Frontal cortex (tissue), 4 donors: ENCODE results near the gene TPRX1. TPM values are rescaled to one million over a fixed set of nuclear protein-coding genes. Genes with fewer than 3 reads are reported as not detected.
A peak's percentile ranks its signal among the peaks of the same experiment; 100 is the strongest.
"Not testable (repeated sequence)": the region's sequence is repeated elsewhere in the genome, so short reads cannot be mapped to it uniquely, and the experiment has no call there.

ENCODE experiments used
- DNase-seq, 2 donors: peaks; one replicate each; pipeline ENCODE4 v3.0.0; 2012; ENCODE audit warnings: low spot score in 2 of 2
- FAIRE-seq: peaks from 2 replicates; lab custom pipeline; 2012; peaks lifted over from hg19 to GRCh38; lab: Jason Lieb, UNC
- total RNA-seq: library from RNA; depleted of rRNA; stranded (reverse); fragments of >200 nt; gene quantifications from one replicate; pipeline ENCODE4 v1.2.3, GENCODE V29; 2014
- donor health status: control.
- donor health status: control.
- donor health status: control.

The TPRX1 gene
- total RNA-seq, 1 donor from 2014 or later, result not detected

DNA sequence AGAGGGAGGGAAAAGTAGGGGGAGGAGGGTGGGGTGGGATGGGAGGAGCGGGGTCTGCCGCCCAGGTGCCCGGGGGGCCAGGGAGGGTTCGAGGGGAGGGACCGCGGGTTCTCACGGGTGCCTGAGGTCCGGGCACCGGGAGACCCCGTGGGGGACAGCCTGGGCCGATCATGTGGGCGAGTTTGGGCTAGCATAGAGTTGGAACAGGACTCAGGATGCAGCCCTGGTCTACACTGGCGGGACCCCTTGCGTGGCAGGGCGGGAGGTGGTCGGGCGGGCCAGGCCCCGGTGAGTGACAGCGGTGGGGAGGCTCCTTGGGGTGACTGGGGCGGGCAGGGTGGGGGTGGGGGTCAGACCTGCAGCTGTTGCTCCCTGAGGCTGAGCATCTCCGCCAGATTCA, 1.2 kb downstream of the TPRX1 start:
- not testable (repeated sequence) for DNase-seq, FAIRE-seq

GRCh38 chr19:47802521-47803043, 1.8 kb downstream of the TPRX1 start:
- DNase-seq (no peak), FAIRE-seq (no peak)

GRCh38 chr19:47801270-47801669, 3.1 kb downstream of the TPRX1 start:
- no peak for FAIRE-seq
- DNase-seq, result no peak

DNA sequence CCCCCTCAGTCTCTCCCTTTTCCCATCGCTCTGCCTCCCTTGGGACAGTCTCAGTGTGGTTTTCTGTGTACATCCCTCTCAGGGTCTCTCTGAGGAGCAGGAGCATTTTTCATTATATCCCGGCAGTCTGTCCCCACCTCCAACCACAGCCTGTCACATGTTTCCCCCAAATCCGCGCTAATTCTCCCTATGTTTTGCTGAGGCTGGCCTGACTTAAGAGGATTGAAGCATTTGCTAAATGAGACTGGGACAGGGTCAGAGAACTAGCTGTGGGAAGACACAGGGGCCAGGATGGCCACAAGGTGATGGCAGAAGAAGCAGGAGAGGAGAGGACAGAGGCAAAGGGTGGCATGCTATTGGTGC, 5.5 kb downstream of the TPRX1 start:
- DNase-seq, result no peak
- FAIRE-seq, result no peak

- FAIRE-seq (no peak), DNase-seq (no peak)
Observed at GRCh38 chr19:47797996-47798903, 6.1 kb downstream of the TPRX1 start.

GRCh38 chr19:47796785-47797184, 7.6 kb downstream of the TPRX1 start:
- FAIRE-seq (peak; percentile 26), DNase-seq (no peak)

DNA sequence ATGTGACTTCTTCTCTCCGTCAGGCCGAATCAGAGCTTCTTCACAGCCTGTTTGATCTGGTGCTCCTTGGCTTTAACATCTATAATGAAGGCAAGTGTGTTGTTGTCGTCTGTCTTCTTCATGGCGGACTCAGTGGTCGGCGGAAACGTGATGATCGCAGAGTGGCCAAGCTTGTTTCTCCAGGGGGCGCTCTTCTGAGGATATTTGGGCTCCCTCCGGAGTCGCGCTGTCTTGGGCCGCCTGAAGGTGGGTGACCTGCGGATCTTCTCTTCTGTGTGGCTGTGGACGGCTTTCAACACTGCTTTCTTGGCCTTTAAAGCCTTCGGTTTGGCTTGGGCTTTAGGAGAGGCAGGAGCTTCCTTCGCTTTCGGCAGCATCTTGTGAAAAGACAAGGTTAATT, 9.8 kb downstream of the TPRX1 start:
- DNase-seq (no peak), FAIRE-seq (no peak)

GRCh38 chr19:47792616-47793015, 11.7 kb downstream of the TPRX1 start:
- DNase-seq, result no peak
- no peak for FAIRE-seq

GRCh38 chr19:47790398-47790814, 13.9 kb downstream of the TPRX1 start:
- no peak for FAIRE-seq
- DNase-seq, result peak in 1 of 2 donors; percentile 71

- not testable (repeated sequence) for FAIRE-seq, DNase-seq
Observed at GRCh38 chr19:47789811-47790210, 14.5 kb downstream of the TPRX1 start.

GRCh38 chr19:47787307-47787706, 17.0 kb downstream of the TPRX1 start:
- not testable (repeated sequence) for FAIRE-seq, DNase-seq

- FAIRE-seq, result no peak
Observed at GRCh38 chr19:47786566-47786965, 17.8 kb downstream of the TPRX1 start.

GRCh38 chr19:47781590-47782262, 22.6 kb downstream of the TPRX1 start:
- no peak for FAIRE-seq
- peak; percentile 48 for DNase-seq

More at GRCh38 chr19:47786566-47786965, 17.8 kb downstream of the TPRX1 start:
- DNase-seq, result no peak

DNA sequence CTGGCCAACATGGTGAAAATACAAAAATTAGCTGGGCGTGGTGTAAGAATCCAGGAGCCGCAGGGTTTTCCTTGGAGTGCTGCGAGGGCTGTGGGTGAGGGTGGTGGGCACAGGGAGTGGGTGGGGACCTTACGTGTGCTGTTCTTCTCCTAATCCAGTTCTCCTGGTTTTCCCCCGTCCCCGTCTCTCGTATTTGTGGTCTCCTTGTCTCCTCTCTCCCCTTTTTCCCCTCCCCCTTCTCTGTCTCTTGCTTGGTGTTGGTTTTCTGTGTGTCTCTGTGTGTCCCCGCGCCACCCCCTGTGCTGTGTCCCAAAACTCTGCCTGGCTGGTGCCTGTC, 24.2 kb downstream of the TPRX1 start:
- DNase-seq (no peak), FAIRE-seq (no peak)

DNA sequence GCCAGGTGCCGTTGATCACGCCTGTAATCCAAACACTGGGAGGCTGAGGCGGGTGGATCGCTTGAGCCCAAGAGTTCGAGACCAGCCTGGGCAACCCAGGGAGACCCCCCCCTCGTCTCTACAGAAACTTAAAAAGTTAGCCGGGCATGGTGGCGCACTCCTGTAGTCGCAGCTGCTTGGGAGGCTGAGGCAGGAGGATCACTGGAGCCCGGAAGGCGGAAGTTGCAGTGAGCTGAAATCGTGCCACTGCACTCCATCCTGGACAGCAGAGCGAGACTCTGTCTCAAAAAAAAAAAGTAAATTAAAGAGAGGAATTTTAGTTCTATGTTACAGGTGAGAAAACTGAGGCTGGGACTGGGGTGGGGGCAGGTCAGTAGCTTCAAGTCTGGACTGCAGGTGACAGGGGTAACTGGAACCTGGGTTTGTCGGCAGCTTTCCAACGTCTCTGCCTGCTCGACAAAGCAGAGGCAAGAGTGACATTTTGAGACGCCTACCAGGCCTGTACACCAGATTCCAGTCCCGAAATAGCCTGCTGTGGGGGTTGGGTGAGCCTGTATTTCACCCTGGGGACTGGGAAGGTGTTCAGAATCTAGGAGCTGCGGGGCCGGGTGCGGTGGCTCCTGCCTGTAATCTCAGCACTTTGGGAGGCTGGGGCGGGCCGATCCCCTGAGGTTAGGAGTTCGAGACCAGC, 24.7 kb downstream of the TPRX1 start:
- DNase-seq, result no peak

GRCh38 chr19:47778954-47779351, 25.4 kb downstream of the TPRX1 start:
- no peak for FAIRE-seq
- DNase-seq, result peak in 1 of 2 donors; percentile 70

More for the DNA sequence above, 24.7 kb downstream of the TPRX1 start:
- no peak for FAIRE-seq

DNA sequence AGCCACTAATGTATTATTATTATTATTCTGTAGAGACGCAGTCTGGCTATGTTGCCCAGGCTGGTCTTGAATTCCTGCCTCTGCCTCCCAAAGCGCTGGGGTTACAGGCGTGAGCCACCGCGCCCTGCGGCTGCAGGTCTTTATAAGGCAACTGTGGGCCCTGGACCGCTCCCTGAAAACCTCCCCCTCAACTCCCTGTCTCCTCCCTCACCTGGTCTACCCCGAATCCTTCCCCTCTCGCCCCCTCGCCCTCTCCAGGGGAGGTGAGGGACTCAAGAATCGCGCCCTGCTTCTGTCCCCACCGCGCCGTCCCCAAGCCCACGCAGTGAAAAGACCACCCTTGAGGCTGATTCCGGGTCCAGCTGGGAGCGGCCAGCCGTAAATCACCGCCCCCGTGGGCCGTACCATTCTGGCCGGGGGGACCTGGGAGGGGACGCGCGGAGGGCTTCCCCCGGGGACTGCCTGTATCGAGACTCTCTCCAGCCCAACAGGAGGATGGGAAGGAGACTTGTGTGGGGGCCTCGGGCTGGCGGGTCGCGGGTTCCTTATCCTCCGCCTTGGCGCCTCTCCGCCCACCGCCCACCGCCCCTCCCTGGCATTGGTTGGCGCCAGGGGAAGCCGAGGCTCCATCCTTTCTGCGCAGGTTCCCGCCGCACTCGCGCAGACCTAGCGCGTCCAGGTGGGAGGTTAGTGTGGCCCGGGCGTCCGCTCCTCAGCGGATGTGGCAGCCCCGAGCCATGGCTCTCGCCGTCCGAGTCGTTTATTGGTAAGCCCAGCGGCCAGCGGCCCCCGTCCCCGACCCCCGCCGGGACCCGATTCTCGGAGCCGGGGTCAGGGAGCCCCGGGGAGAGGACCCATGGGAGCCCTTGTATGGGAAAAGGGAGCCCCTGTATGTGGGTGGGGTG, 26.1 kb downstream of the TPRX1 start, which contains the start of gene SELENOW:
SELENOW (plus strand) TSS at position 655 of the 905 bp plus-strand sequence; CDS start at position 738, 83 bp downstream.
- DNase-seq (peak; percentile 75 to 85), FAIRE-seq (no peak)

GRCh38 chr19:47777245-47778048, 26.9 kb downstream of the TPRX1 start:
- DNase-seq, FAIRE-seq: not testable (repeated sequence)
